ENCODE results near the gene MFF.

The MFF gene, protein sequence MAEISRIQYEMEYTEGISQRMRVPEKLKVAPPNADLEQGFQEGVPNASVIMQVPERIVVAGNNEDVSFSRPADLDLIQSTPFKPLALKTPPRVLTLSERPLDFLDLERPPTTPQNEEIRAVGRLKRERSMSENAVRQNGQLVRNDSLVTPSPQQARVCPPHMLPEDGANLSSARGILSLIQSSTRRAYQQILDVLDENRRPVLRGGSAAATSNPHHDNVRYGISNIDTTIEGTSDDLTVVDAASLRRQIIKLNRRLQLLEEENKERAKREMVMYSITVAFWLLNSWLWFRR

GRCh38 chr2:227324995-227325838 is at the start of gene MFF:
TSS of gene MFF (plus strand) at chr2:227325251. CDS start at chr2:227330666, 5,415 bp downstream.
- DNase-seq (ENCODE audit: low read depth) = peak; percentile 95
- peak; percentile 3 for TF ChIP-seq CTCF (IDR thresholded peaks at IDR 0.05; ENCODE audit: low read length, missing control alignments)
- peak within 1 kb of the TSS; percentile 98 for H3K4me3 ChIP-seq (replicated peaks; ENCODE audit: low read depth, low read length)

DNA sequence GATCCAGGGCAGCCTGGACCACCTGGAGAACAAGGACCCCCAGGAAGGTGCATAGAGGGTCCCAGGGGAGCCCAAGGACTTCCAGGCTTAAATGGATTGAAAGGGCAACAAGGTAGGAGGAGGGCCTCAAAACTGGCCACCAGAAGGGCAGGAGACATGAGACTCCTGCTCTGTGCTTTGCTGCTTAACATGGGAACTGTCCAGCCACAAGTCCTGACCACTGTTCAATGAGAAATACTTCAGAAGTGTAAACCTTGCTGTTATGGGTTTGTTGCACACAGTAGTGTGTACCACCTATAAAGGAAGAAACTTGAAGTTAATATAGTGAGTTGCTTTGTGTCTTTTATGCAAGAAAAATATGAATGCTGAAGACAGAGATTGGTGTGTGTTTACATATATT is 44.2 kb upstream of the MFF start:
- TF ChIP-seq CTCF (IDR thresholded peaks at IDR 0.05; ENCODE audit: low read length, missing control alignments) = no peak
- peak; percentile 19 for DNase-seq (ENCODE audit: low read depth)

GRCh38 chr2:227285741-227286236 is 39.3 kb upstream of the MFF start:
- H3K4me3 ChIP-seq (replicated peaks; ENCODE audit: low read depth, low read length) = no peak overlapping the region
- no peak for TF ChIP-seq CTCF (IDR thresholded peaks at IDR 0.05; ENCODE audit: low read length, missing control alignments)
- DNase-seq (ENCODE audit: low read depth) = no peak

More for the DNA sequence above, 44.2 kb upstream of the MFF start:
- H3K4me3 ChIP-seq (replicated peaks; ENCODE audit: low read depth, low read length) = no peak overlapping the region

- no peak for TF ChIP-seq CTCF (IDR thresholded peaks at IDR 0.05; ENCODE audit: low read length, missing control alignments)
- no peak for DNase-seq (ENCODE audit: low read depth)
Measured at GRCh38 chr2:227287771-227288170, 37.3 kb upstream of the MFF start.

GRCh38 chr2:227292314-227292713 is 32.7 kb upstream of the MFF start:
- no peak for TF ChIP-seq CTCF (IDR thresholded peaks at IDR 0.05; ENCODE audit: low read length, missing control alignments)
- DNase-seq (ENCODE audit: low read depth) = no peak
- H3K4me3 ChIP-seq (replicated peaks; ENCODE audit: low read depth, low read length) = no peak overlapping the region

More at GRCh38 chr2:227287771-227288170, 37.3 kb upstream of the MFF start:
- no peak overlapping the region for H3K4me3 ChIP-seq (replicated peaks; ENCODE audit: low read depth, low read length)

DNA sequence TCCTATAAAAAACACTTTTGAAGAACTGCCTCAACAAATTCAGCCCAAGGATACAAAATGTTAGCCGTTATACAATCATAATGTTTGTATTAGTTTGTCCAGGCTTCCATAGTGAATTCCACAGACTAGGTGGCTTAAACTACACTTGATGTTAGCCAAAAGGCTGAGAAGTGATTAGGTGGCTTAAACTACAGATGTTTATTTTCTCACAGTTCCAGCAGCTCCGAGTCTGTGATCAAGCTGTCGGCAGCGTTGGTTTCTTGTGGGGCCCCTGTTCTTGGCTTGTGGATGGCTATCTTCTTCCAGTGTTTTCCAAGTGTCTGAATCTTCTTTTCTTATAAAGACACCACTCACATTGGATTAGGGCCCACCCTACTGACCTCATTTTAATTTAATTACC is 31.5 kb upstream of the MFF start:
- no peak for DNase-seq (ENCODE audit: low read depth)
- no peak for TF ChIP-seq CTCF (IDR thresholded peaks at IDR 0.05; ENCODE audit: low read length, missing control alignments)
- no peak overlapping the region for H3K4me3 ChIP-seq (replicated peaks; ENCODE audit: low read depth, low read length)

Data from fibroblast of pulmonary artery (primary cell).